ENCODE data around the gene ZEB2.
"Not testable (repeated sequence)": the region's sequence is repeated elsewhere in the genome, so short reads cannot be mapped to it uniquely, and the experiment has no call there.

ZEB2 gene

DNA sequence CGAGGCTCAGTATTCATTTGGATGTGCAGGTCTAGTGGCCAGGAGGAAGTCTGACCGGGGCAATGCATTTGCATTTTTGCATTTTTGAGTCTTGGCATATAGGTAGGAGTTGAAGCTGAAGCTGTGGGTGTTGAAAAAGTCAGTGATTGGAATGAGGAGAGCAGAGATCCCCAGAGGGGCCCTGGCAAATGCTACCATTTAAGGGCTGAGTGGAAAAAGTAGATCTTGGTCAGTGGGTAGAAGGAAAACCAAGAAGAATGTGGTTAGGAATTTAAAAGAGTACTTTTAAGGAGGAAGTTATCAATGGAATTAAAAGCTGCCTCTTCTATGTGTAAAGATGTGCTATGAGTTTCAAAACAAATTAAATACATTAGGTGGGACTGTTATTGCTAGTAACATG, 143.0 kb downstream of the ZEB2 start:
- no peak for DNase-seq

DNA sequence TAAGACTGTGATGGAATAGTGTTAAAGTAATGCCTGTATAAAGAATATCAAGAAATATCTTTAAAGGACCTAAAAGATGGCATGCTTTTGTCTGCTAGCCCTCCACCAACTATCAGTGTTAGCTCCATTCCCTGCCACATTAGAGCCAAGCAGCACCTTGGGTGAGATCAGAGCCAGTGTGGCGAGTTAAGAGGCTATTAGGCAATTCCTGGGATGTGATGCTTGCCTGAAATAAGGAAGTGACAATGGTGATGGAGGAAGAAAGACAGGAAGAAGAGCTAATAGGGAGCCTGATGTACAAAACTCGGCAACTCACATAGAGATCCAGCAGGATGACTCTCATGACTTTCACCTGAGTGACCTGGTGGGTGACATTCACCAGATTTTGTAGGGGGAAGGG, 143.5 kb downstream of the ZEB2 start:
- DNase-seq = no peak

DNA sequence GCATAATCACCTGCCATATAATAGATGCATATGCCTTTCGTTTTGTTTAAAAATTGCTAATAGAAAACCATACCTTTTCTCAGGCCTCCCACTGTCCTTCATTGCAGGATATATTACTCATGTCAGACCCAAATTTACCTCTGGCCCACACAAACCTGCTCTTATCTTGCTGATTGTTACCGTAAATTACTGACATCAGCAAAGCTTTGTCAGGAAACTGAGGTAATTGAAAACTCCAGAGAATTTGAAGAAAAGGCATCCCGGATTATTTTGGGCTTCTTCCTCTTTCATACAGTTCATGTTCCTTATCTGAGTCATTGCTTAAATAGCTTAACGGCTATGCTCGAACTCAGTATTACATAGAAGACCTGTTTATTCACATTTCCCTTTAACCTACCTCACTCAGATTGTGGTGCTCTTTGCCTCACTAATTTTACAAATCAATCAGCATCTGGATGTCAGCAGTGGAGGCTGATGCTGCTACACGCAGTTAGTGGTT, 145.7 kb downstream of the ZEB2 start:
- DNase-seq = no peak

DNA sequence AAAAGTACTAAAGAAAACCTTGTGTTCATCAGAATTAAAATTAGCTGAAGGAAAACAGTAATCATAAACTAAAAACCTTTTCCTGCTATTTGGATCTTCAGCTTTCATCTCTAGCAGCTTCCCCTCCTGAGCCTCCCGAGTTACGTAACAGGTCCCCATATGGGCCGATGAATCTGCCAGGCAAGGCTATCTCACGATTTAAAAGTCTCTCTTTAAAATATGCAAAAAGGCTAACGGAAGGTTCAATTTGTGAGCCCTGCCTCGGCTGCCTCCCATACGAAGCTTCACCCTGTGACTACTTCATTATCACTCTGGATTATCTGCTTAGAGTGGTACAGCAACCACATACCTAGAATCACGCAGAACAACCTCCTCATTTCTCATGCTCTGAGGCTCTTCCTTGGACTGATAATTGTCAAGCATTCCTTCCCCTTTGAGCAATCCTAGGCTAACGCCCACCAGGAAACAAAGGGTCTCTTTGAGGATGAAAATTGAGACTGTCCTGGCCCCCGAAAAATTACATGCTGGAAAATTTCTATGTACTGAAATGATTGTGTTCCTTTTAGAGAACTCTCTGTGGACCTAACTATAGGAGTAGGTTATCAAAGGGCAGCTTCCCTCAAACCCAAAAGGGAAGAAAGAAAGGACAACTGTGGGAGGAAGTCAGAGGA, 147.4 kb downstream of the ZEB2 start:
- DNase-seq = no peak

DNA sequence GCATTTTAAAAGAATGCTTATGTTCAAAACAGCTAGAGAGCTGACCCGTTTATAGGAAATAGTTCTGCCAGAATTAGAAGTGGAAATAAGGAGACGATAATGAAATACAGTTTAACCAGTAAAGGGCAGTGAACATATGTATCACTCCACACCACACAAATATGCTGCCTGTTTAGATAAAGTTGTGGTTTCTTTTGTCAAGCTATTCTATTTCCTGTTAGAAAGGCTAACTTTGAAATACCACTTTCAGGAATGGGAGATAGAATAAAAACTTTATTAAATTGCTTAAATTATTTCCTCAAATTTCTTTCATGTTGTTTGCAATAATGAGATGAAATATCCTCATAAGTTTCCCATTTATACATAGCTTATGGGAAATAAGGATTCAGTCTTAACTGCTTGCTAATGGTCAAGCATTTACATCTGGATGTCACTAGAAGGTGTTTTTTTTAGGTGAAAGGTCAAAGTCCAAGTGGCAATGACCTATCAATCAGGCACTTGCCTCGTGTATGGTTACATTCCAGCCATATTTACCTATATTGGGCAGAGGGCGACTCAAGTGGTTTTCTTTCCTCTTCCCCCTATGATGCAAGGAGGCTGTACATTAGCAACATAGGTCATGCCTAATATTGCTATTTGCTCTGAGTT, 148.9 kb downstream of the ZEB2 start:
- no peak for DNase-seq

DNA sequence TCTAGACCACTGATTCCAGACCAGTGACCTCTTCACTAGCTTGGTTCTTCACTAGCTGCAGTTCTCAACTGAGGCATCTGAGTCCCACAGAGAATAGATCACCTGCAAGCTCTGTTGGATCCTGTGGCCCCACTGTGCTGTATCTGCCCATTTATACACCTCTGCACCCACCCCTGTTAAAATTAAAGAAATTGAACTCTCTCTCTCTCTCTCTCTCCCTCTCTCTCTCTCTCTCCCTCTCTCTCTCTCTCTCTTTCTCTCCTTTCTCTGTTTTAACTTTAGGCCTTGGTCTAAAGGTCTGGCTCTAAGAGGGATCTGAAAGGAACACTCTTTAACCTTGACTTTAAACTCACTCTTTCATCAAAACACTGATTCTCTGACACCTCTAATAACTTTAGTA, 150.5 kb downstream of the ZEB2 start:
- DNase-seq = no peak

DNA sequence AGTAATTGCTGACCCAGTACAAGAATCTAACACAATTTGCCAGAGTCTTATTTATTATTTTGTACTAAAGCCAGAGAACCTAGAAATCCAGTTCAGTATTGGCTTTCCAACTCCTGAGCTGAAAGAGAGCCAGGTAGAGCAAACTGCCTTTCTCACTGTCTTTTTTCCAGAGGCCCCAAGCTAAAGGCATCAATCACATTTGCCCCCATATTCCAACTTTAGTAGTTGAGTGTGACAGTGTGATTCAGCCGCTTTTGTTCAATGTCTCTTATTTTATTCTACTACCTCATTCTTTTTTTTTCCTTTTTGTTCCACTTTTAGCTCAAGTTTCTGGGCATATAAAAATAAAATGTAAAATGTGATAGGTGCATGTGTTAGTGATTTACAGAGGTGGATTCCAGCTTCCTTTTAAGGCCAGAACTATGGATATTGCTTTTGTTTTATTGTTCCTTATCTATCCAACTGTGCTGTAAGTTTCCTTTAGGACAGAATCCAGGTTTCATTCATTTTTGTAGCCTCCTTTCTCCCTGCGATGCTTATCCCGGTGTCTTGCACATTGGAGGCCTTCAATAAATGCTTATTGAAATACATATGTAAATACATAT, 153.0 kb downstream of the ZEB2 start:
- no peak for DNase-seq

DNA sequence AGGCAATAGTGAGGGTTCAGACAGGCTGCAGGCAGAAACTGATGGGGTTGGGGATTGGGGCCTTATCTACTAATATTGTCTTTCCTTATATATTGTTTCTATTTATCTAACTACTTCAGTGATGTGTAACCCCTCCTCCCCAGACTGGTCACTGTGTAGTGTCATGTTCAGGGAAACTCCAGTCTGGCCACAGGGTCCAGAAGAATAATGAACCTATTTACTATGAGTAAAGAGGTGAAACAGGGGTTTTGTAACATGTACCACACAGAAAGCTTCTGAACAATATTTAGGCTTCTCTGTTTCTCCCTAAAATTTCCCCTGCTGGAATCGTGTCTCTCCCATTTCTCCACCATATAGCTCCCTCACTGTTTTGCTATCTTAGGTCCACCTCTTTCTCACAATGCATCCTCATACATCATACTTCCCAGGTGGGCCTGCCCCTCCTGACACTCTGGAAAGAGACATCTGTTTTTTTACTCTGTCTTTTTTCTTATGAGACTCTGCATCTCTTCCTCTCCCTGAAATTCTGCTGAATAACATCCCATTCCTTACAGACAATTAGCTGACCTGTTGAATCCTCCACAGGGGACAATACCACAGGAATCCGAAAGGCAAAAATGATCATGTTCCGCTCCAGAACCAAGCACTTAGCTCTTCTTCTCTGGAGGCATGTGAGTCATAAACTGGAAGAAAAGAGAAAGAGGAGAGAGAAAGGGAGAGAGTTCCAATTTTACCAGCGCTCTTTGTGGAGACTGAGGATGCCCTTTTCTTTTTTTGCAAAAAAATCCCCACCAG, 154.8 kb downstream of the ZEB2 start:
- DNase-seq = no peak

DNA sequence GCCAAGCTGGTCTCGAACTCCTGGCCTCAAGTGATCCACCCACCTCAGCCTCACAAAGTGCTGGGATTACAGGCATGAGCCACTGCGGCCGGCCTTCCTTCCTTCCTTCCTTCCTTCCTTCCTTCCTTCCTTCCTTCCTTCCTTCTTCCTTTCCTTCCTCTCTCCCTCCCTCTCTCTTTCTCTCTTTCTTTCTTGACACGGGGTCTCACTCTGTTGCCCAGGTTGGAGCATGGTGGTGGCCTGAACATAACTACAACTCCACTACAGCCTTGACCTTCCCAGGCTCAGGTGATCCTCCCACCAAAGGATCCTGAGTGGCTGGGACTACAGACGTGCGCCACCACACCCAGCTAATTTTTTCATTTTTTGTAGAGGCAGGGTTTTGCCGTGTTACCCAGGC, 155.7 kb downstream of the ZEB2 start:
- DNase-seq = not testable (repeated sequence)

DNA sequence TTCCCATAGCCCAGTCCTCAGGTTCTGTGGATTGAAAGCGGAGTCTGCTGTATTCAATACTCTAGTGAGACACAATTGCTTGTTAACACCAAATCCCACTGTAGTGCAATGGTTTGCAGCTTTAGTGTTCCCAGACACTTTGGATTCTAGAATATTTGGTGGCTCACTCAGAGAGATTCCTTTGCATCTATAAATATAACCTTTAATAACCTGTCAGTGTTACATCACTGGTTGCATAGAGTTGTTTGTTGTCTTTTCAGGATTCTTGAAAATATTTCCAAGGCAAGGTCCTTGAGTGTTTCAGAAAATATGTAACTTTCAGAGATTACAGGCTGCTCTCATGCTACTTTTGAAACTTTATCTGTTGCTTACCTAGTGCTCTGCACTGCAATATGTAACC, 157.5 kb downstream of the ZEB2 start:
- DNase-seq = no peak

DNA sequence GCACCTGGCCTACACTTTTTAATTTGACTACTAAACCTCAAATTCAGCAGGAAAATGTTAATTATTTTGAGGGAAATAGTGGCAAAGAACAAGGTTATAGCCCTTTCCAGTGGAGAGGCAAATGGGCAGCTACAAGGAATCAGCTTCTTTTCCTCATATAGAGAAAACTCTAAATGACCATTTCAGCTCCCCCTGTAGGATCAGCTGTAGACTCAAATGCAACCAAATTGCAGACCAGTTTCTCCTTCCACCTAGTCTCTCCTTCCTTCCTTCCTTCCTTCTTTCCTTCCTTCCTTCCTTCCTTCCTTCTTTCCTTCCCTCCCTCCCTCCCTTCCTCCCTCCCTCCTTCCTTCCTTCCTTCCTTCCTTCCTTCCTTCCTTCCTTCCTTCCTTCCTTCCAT, 158.2 kb downstream of the ZEB2 start:
- DNase-seq = no peak

DNA sequence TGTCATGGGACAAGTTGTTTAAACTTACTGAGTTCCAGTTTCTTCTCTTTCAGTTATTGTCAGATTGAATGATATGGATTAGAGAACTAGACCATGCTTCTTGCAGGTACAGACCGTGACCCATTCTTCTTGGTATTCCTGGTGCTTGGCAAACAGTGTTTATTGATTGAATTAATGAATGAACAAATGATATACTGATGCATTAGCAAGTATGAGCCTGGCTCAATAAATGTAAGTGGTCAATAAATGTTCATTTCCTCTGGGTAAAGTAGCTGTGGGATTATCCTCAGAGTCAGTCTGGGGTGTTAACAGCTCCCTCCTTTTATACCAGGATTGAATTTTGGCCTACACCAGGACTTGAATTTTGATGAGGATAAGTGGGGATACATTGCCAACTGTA, 160.2 kb downstream of the ZEB2 start:
- DNase-seq = no peak

DNA sequence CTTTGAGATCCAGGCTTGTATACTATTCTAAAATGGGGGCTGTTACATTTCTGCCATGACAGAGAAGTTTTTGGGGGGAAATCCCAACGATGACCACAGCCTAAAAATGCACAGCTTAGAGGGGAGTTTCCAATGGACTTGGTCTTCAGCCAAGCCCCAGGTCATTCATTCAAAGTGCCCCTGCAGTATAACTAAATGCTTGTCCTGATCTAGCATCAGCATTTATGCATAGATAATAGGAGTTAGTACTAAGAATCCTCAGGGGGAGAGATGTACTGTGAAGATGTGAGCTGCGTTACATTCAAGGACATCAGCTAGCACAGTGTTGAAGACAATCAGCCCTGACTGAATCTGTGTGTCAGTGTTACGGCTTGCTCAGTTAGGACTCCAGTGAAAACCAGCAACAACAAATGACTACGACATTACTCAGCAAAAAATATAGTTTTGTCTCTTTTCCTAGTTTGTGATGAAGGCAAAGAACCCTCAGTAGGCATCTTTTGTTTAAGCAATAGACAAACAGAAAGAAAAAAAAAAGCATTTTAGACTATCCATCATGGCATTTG, 160.9 kb downstream of the ZEB2 start:
- no peak for DNase-seq

DNA sequence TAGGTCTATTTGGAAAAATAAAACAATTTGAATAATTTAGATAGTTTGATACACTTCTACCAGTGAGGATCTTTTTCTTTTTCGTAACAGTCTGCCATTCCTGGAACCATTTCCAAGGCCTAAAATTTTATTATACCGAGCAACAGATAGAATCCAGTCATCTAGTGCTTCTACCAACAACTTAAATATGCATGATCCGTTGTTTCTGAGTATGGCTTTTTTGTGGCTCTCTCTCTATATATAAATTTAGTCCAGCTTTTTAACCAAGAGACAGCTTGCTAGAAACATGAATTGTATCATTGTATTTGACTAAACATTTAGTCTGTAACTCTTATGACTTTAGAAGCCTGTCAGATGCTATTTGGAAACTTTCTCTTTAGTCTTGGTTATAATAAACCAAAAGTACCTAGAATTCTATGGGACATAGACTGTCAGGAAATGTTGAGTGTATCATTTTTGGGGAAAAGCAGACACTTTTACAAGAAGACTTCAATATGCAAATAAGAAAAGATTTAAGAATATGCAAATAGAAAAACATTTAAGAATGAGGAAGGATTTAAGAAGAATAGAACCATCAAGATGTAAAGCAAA, 161.4 kb downstream of the ZEB2 start:
- no peak for DNase-seq

DNA sequence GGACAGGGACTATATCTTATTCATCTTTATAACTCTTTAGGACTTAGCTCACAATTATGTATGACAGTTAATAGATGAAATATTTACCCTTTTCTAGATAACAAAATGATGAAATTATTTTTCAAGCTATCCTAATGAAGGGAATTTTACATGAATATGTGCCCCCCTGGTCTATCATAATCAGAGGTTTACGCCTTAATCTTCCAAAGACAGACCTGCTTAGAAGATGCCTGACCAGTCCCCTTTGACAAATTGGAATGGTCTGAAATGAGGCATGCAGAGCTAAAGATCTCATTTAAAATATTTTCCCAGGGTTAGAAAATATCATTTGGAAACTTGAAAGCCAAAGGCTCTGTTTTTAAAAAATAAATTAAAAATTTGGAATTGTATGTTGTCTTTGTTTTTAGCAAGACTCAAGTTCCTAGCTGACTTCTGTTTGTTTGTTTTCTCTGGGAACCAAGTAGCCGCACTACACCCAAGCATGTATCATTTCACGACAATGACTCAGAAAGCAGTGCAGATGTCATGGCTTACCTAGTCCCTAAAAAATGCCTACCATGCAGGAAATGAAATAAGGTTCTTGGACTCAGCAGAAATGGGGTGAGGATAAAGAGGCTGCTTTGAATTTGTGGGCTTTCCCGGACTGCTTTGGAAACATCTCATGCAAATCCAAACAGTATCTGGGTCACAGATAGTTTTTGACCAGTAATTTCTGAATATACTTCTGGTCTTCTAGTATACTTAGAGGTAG, 162.1 kb downstream of the ZEB2 start:
- no peak for DNase-seq

DNA sequence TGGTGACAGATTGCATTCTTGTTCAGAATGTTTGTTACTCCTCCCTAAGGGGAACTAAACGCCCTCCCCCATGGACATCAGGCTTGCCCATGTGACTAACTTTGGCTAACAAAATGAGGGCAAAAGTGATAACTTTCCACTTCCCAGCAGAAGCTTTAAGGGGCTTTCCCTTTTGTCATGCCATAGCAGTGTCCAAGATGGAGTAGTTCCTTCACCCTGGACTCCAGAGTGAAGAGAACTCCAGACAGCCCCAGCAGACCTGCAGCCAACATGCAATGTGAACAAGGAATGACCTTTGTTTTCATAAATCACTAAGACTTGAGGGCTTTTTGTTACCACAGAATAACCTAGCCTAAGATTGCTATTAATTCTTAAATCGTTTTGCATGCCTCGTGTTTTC, 163.5 kb downstream of the ZEB2 start:
- no peak for DNase-seq

DNA sequence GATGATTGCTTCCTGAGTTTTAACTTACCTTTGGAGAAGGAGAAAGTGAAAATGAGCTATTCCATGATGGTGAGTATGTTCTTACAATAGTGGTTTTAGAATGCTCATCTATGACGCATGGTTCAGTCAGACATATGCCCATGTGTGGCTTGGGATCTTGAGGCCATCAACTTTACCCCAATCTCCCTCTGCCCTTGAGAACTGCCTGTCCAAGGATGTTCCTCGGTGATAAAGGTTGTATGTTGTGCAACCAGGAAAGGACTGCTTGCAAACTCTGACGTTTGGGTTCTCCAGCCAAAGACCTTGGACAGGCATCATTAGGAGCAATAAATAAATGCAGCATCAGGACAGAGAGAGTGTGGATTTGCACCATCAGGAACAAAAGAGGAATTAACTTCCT, 165.0 kb downstream of the ZEB2 start:
- no peak for DNase-seq

DNA sequence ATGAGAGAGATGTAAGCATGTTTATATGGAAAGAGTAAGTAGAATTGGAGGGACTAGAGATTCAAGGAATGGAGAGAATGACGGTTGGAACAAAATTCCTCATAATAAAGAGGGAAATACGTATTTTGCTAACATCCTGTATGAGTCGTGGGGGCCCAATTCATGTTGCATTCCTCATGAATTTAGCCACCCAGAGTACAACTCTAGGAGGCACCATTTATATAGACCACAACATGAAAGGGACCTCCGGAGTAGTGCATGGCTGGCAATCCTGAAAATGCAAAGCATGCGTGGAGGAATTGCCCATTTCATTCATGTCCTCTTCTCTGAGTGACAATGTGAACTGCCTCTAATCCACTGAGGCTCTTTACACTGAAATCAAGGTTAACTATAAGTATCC, 168.2 kb downstream of the ZEB2 start:
- no peak for DNase-seq

DNA sequence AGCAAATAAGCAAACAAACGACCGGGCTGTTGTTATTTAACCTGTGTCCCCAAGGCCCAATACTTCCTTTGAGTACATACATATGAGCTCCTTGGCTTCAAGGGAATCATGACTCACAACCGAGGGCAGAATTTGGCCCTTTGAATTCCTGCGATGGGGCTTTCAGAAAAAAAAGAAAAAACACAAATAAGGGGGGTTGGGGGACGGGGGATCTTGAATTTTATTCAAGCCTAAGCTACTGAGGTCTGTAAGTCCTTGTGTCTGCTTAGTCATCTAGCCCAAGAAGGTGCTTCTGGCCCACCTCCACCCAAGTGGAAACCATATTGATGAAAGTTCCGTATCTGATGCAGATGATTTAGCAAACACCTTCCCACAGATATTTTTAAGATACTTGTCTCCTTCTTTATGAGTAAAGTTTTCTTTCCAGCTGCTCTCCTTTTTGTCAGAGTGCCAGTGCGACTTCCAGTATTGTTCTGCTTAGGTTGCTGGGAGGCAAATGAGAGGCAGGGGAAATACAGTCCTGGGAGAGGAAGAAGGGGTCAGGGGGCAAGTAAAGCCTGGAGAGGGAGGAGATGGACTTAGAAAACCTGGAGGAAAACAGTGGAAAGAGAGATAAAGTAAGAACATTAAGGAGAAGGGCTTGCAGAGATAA, 169.6 kb downstream of the ZEB2 start:
- DNase-seq = no peak

DNA sequence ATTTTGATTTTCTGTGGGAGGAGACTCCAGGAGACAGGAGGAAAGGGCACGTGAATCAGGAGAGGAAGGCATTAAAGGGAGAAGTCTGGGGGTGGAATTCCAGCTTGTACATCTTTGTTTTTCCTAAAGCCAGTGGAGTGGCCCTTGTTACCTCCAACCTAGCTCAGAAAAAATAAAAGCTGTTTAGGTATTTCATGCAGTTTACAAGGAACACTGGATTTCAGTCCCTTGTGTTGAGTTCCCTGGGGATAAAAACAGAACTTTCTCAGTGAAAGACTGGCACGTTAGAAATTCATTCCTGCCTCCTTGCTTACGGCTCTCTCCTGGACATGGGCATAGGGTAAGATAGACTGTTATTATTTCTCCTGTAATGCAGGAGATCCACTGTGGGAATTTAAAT, 170.2 kb downstream of the ZEB2 start:
- no peak for DNase-seq

DNA sequence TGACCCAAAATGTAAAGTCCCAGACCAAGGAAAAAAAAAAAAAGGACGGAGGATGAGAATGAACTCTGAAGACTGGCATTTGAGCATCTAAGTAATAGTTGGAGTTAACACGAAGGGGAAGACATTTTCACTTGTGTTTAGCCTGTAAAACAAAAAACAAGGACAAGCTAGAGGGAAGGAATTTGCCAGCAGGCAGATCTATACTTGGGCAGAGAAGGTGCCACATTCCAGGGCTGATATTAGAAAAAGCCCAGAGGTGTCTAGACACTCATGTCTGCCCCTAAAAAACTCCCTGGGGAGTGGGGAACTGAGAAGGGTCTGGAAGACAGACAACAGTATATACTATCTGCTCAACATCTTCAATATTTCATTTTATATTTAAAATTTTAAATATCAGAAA, 171.1 kb downstream of the ZEB2 start:
- no peak for DNase-seq

DNA sequence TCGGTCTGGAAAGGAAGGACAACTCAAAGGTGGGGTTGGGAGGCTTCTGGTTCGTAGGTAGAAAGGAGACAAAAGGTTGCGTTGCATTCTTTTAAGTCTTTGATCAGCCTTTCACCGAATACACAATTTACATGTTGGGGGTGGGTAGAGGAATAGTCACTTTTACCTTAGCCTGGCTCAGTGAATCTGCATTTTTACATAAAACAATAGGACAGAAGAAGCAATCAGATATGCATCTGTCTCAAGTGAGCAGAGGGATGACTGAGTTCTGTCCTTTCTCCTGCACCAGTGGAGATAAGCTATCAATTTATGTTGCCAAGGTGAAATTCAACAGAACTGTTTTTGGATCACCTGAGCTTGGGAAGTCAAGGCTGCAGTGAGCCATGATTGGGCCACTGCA, 173.7 kb downstream of the ZEB2 start:
- no peak for DNase-seq

Measured in CD4-positive, alpha-beta T cell treated with Interleukin-1 beta for 1 hour (primary cell).